ENCODE data around the gene CD300A.

DNA sequence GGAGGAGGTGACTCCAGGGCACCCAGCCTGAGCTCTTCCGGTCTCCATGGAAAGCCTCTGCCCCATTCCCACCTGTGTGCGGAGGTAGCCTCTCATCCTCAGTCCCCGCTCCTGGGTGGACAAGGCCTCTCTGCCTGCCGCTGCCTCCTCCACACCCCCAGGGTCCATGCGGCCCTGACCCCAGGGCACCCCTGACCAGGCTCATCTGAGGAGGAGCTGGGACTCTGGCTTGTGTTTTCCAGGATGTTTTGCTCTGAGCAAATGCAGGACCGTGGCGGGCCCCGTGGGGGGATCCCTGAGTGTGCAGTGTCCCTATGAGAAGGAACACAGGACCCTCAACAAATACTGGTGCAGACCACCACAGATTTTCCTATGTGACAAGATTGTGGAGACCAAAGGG lies 6.9 kb downstream of the CD300A start:
- TF ChIP-seq ZNF426 (tag by site-specific recombination; IDR thresholded peaks at IDR 0.05) (no peak), ZNF174 (tag by site-specific recombination; IDR thresholded peaks at IDR 0.05) (no peak), CTCF (tag by site-specific recombination; IDR thresholded peaks at IDR 0.05) (no peak), TCF7L2 (IDR thresholded peaks at IDR 0.05; ENCODE audit: borderline replicate concordance, low read depth, low read length) (no peak)
